ENCODE data around the gene LCN12.

GRCh38 chr9:136995772-136996311 is 43.8 kb downstream of the LCN12 start:
- TF ChIP-seq SIN3A (IDR thresholded peaks at IDR 0.05; ENCODE audit: borderline replicate concordance, insufficient read depth, low read depth, low read length) (no peak), CTCF (IDR thresholded peaks at IDR 0.05) (no peak), POLR2AphosphoS5 (IDR thresholded peaks at IDR 0.05; ENCODE audit: low read depth, low read length) (no peak), TCF7L2 (IDR thresholded peaks at IDR 0.05; ENCODE audit: low read depth, low read length) (no peak)

Measured in Panc1 (cell line).